HFFc6 (cell line): ENCODE results near the gene OPTC. TPM values are rescaled to one million over a fixed set of nuclear protein-coding genes. Genes with fewer than 3 reads are reported as not detected.

Source experiments
- DNase-seq: peaks from one replicate; pipeline ENCODE4 v3.0.0-alpha.2; 2018
- H3K27ac Mint-ChIP-seq: 2 replicates; pipeline ENCODE4 v1.8.0; 2020; ENCODE audit warnings: mild to moderate bottlenecking, mixed read lengths
- H3K27me3 Mint-ChIP-seq: 2 replicates; pipeline ENCODE4 v1.8.0; 2021; ENCODE audit warnings: mild to moderate bottlenecking, moderate library complexity, mixed read lengths; ENCODE audit not compliant: insufficient read depth
- H3K36me3 Mint-ChIP-seq: 2 replicates; pipeline ENCODE4 v1.8.0; 2021; ENCODE audit warnings: low read depth, mixed read lengths
- H3K4me1 Mint-ChIP-seq: 2 replicates; pipeline ENCODE4 v1.8.0; 2020; ENCODE audit warnings: low read depth, mixed read lengths
- H3K4me3 Mint-ChIP-seq: 2 replicates; pipeline ENCODE4 v1.8.0; 2020; ENCODE audit warnings: mild to moderate bottlenecking, moderate library complexity, mixed read lengths
- H3K9me3 Mint-ChIP-seq: 2 replicates; pipeline ENCODE4 v1.8.0; 2020; ENCODE audit warnings: mild to moderate bottlenecking, mixed read lengths
- CTCF ChIP-seq: fragments of 200-600 bp; sonication (generic); IDR thresholded peaks from 2 replicates; pipeline ENCODE4 v1.5.0; 2021; ENCODE audit warnings: antibody characterized with exemption, mild to moderate bottlenecking
- total RNA-seq, 6 experiments: library from RNA; stranded (reverse); fragmentation: NEBNext Ultra II Directional; extraction: Animal tissue kit (Norgen Biotek cat#: 25700); gene quantifications; 2 replicates in 1 of 6; 3 replicates in 5 of 6; pipeline ENCODE4 v1.2.3, GENCODE V29; 2021

Gene OPTC
- total RNA-seq, 6 experiments from 2014 or later, result not detected

GRCh38 chr1:203486618-203487370 lies 7.2 kb upstream of the OPTC start:
- Mint-ChIP-seq H3K4me1 (peaks cover 12% of the 10 kb centered on the region), H3K36me3 (no peaks in the 10 kb centered on the region), H3K27me3 (peaks cover 1% of the 10 kb centered on the region), H3K9me3 (no peaks in the 10 kb centered on the region), H3K27ac (peak overlapping the region; percentile 88), H3K4me3 (peak overlapping the region; percentile 85)
- DNase-seq, result no peak
- no peak for TF ChIP-seq CTCF

- no peaks in the 10 kb centered on the region for H3K9me3 Mint-ChIP-seq
- H3K27me3 Mint-ChIP-seq, result peaks cover 1% of the 10 kb centered on the region
- no peak overlapping the region for H3K4me3 Mint-ChIP-seq
Observed at GRCh38 chr1:203488539-203488938, 5.4 kb upstream of the OPTC start.

GRCh38 chr1:203490607-203491006 lies 3.3 kb upstream of the OPTC start:
- Mint-ChIP-seq H3K27me3 (peaks cover 1% of the 10 kb centered on the region), H3K4me1 (peaks cover 10% of the 10 kb centered on the region), H3K4me3 (no peak overlapping the region), H3K9me3 (no peaks in the 10 kb centered on the region), H3K36me3 (no peaks in the 10 kb centered on the region), H3K27ac (no peak overlapping the region)
- no peak for TF ChIP-seq CTCF
- no peak for DNase-seq

More at GRCh38 chr1:203488539-203488938, 5.4 kb upstream of the OPTC start:
- H3K36me3 Mint-ChIP-seq, result no peaks in the 10 kb centered on the region
- DNase-seq, result no peak
- H3K4me1 Mint-ChIP-seq, result peaks cover 10% of the 10 kb centered on the region
- TF ChIP-seq CTCF, result no peak
- H3K27ac Mint-ChIP-seq, result no peak overlapping the region

GRCh38 chr1:203491664-203492063 lies 2.3 kb upstream of the OPTC start:
- H3K27ac Mint-ChIP-seq, result no peak overlapping the region
- no peak overlapping the region for H3K4me3 Mint-ChIP-seq
- H3K4me1 Mint-ChIP-seq, result peaks cover 9% of the 10 kb centered on the region
- TF ChIP-seq CTCF, result no peak
- H3K36me3 Mint-ChIP-seq, result no peaks in the 10 kb centered on the region
- no peak for DNase-seq
- H3K9me3 Mint-ChIP-seq, result no peaks in the 10 kb centered on the region
- peaks cover 1% of the 10 kb centered on the region for H3K27me3 Mint-ChIP-seq

GRCh38 chr1:203492082-203492747 lies 1.7 kb upstream of the OPTC start:
- DNase-seq, result no peak
- Mint-ChIP-seq H3K27me3 (peaks cover 1% of the 10 kb centered on the region), H3K9me3 (no peaks in the 10 kb centered on the region), H3K36me3 (no peaks in the 10 kb centered on the region), H3K27ac (no peak overlapping the region), H3K4me3 (no peak overlapping the region), H3K4me1 (peaks cover 3% of the 10 kb centered on the region)
- TF ChIP-seq CTCF, result no peak
